Omental fat pad (tissue), 4 donors: ENCODE measurements around the gene CFAP20. TPM values are rescaled to one million over a fixed set of nuclear protein-coding genes. Genes with fewer than 3 reads are reported as not detected.
"Not testable (repeated sequence)": the region's sequence is repeated elsewhere in the genome, so short reads cannot be mapped to it uniquely, and the experiment has no call there.

Source experiments
- ATAC-seq: fragments of 150-250 bp; one replicate; pipeline ENCODE4 v1.9.1; 2016; ENCODE audit warnings: mild to moderate bottlenecking, moderate library complexity; ENCODE audit not compliant: low FRiP score
- DNase-seq: peaks from one replicate; pipeline ENCODE4 v3.0.0-alpha.2; 2019; ENCODE audit warnings: low spot score
- small RNA-seq: library from RNA; depleted of rRNA; stranded (forward); fragments of <200 nt; gene quantifications from one replicate; pipeline ENCODE3, GENCODE V24; 2016
- total RNA-seq, 4 donors: library from RNA; depleted of rRNA; stranded (reverse); fragments of >200 nt; gene quantifications; one replicate each; pipeline ENCODE4 v1.1.0, GENCODE V29; 2016
- TF ChIP-seq, protein P1 (sequence below), 3 donors: fragments of 450-650 bp; IDR thresholded peaks; one replicate each; pipeline ENCODE4 v1.5.1; 2016 to 2017; ENCODE audit warnings: antibody characterized with exemption in 3 of 3, mild to moderate bottlenecking in 3 of 3, moderate library complexity in 2 of 3

CFAP20 gene
- total RNA-seq, 4 donors from 2014 or later, result 28.5 to 39.2 (median 33.8) TPM

GRCh38 chr16:58082381-58082780 is 46.8 kb downstream of the CFAP20 start:
- ATAC-seq (no peak), DNase-seq (no peak)
- TF ChIP-seq, protein P1, sequence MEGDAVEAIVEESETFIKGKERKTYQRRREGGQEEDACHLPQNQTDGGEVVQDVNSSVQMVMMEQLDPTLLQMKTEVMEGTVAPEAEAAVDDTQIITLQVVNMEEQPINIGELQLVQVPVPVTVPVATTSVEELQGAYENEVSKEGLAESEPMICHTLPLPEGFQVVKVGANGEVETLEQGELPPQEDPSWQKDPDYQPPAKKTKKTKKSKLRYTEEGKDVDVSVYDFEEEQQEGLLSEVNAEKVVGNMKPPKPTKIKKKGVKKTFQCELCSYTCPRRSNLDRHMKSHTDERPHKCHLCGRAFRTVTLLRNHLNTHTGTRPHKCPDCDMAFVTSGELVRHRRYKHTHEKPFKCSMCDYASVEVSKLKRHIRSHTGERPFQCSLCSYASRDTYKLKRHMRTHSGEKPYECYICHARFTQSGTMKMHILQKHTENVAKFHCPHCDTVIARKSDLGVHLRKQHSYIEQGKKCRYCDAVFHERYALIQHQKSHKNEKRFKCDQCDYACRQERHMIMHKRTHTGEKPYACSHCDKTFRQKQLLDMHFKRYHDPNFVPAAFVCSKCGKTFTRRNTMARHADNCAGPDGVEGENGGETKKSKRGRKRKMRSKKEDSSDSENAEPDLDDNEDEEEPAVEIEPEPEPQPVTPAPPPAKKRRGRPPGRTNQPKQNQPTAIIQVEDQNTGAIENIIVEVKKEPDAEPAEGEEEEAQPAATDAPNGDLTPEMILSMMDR (IDR thresholded peaks at IDR 0.05), result no peak

DNA sequence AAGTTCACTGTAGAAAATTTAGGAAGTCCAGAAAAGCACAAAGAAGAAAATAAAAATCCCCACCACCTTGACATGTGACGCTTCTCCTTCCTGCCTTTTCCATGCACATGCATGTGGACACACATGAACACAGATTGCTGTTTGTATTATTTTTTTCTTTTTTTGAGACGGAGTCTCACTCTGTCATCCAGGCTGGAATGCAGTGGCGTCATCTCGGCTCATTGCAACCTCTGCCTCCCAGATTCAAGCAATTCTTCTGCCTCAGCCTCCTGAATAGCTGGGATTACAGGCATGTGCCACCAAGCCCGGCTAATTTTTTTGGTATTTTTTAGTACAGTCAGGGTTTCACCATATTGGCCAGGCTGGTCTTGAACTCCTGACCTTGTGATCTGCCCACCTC is 48.5 kb downstream of the CFAP20 start:
- DNase-seq, ATAC-seq: not testable (repeated sequence)

GRCh38 chr16:58077796-58078195 is 51.4 kb downstream of the CFAP20 start:
- TF ChIP-seq, protein P1 (IDR thresholded peaks at IDR 0.05), result no peak
- DNase-seq (no peak), ATAC-seq (no peak)

- ATAC-seq (no peak), DNase-seq (no peak)
- TF ChIP-seq, protein P1 (IDR thresholded peaks at IDR 0.05), result no peak
Observed at GRCh38 chr16:58076514-58076913, 52.7 kb downstream of the CFAP20 start.

DNA sequence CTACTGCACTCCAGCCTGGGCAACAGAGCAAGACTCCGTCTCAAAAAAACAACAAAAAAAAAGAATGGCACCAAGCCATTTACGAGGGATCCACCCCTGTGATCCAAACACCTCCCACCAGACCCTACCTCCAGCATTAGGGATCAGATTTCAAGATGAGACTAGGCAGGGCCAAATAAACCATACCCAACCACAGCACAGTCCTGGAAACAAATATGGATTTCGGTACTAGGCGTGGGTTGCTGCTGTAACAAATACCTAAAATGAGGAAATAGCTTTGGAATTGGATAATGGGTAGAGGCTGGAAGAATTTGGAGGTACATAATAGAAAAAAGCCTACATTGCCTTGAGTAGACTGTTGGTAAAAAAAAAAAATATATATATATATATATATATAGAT is 54.5 kb downstream of the CFAP20 start:
- TF ChIP-seq, protein P1 (IDR thresholded peaks at IDR 0.05), result no peak
- ATAC-seq (no peak), DNase-seq (no peak)

GRCh38 chr16:58073086-58073485 is 56.1 kb downstream of the CFAP20 start:
- ATAC-seq, DNase-seq: not testable (repeated sequence)

DNA sequence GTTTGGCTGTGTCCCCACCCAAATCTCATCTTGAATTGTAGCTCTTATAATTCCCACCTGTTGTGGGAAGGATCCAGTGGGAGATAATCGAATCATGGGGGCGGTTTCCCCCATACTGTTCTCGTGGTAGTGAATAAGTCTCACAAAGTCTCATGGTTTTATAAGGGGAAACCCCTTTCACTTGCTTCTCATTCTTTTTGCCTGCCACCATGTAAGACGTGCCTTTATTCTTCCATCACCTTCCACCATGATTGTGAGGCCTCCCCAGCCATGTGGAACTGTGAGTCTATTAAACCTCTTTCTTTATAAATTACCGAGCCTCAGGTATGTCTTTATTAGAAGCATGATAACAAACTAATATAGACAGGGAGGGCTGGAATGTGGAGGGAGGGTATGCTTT is 57.0 kb downstream of the CFAP20 start:
- not testable (repeated sequence) for DNase-seq, ATAC-seq

DNA sequence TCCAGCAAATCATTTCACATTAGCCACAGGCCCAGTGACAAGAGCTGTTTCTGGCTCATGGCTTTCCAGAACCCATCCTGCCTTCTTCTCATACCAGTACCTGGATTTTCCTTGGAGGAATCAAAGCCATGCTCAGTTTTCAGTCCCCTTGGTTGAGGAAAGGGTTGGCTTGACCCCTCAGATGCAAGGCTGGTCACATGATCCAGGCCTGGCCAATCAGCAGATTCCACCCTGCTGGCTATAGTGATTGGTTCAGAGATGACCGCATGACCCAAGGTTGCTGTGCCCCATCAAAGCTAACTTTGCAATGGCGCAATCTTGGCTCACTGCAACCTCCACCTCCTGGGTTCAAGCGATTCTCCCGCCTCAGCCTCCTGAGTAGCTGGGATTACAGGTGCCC is 58.6 kb downstream of the CFAP20 start:
- ATAC-seq, result no peak

More for the DNA sequence above, 58.6 kb downstream of the CFAP20 start:
- TF ChIP-seq, protein P1 (IDR thresholded peaks at IDR 0.05), result no peak
- no peak for DNase-seq

Small RNA genes lying within 50 kb of the gene (small RNA-seq; reads per million reads assigned to genes)
- not detected for gene RF00019

Other genes starting within 250 kb of the CFAP20 start
- not detected for gene CNGB1, start 158.3 kb downstream of the CFAP20 start, total RNA-seq
- gene ZNF319, start 128.7 kb downstream of the CFAP20 start, total RNA-seq, result 1 to 10 TPM; 3.2 to 9.1 (median 5.6) TPM
- gene USB1, start 128.0 kb downstream of the CFAP20 start, total RNA-seq, result 10 to 100 TPM; 18.8 to 42.5 (median 33.4) TPM
- gene MMP15, start 103.6 kb downstream of the CFAP20 start, total RNA-seq, result 10 to 100 TPM in 3 of 4 donors, 1 to 10 TPM in 1; 5.5 to 15.2 (median 14.4) TPM
- gene CSNK2A2, start 68.7 kb upstream of the CFAP20 start, total RNA-seq, result 10 to 100 TPM; 34.4 to 48.8 (median 37.8) TPM
- not detected for gene PRSS54, start 165.6 kb upstream of the CFAP20 start, total RNA-seq